H9 (cell line): ENCODE results near the gene CSNK1E. TPM values are rescaled to one million over a fixed set of nuclear protein-coding genes. Genes with fewer than 3 reads are reported as not detected.
A peak's percentile ranks its signal among the peaks of the same experiment; 100 is the strongest.

Experiments used
- DNase-seq: peaks from one replicate; pipeline ENCODE4 v3.0.0-alpha.2; 2017
- H2AFZ ChIP-seq: one replicate; pipeline ENCODE4 v1.6.1; 2013; ENCODE audit warnings: mild to moderate bottlenecking, low read length, control low read depth, moderate library complexity
- H2AK5ac ChIP-seq: 2 replicates; pipeline ENCODE4 v1.6.1; 2013; ENCODE audit warnings: low read length, control low read depth, mixed read lengths; ENCODE audit not compliant: insufficient read length
- H2BK120ac ChIP-seq: one replicate; pipeline ENCODE4 v1.6.1; 2013; ENCODE audit warnings: low read depth, mild to moderate bottlenecking, low read length, control low read depth, inconsistent platforms; ENCODE audit not compliant: poor library complexity, severe bottlenecking
- H2BK12ac ChIP-seq: 2 replicates; pipeline ENCODE4 v1.6.1; 2013; ENCODE audit warnings: low read length, control low read depth, mixed read lengths, low read depth; ENCODE audit not compliant: insufficient read length
- H2BK15ac ChIP-seq: 2 replicates; pipeline ENCODE4 v1.6.1; 2013; ENCODE audit warnings: low read depth, low read length, control low read depth
- H2BK20ac ChIP-seq: one replicate; pipeline ENCODE4 v1.6.1; 2013; ENCODE audit warnings: low read depth, mild to moderate bottlenecking, low read length, control low read depth, inconsistent platforms; ENCODE audit not compliant: poor library complexity, severe bottlenecking
- H2BK5ac ChIP-seq: 2 replicates; pipeline ENCODE4 v1.6.1; 2013; ENCODE audit warnings: low read length, control low read depth, mixed read lengths; ENCODE audit not compliant: insufficient read length
- H3K14ac ChIP-seq: 2 replicates; pipeline ENCODE4 v1.6.1; 2013; ENCODE audit warnings: low read length, control low read depth; ENCODE audit not compliant: insufficient read depth
- H3K18ac ChIP-seq: 2 replicates; pipeline ENCODE4 v1.6.1; 2013; ENCODE audit warnings: low read depth, mild to moderate bottlenecking, mixed read lengths, low read length, control low read depth; ENCODE audit not compliant: insufficient read length
- H3K23ac ChIP-seq: 2 replicates; pipeline ENCODE4 v1.6.1; 2013; ENCODE audit warnings: low read length, control low read depth, mixed read lengths, low read depth; ENCODE audit not compliant: insufficient read length
- H3K23me2 ChIP-seq: 2 replicates; pipeline ENCODE4 v1.6.1; 2013; ENCODE audit warnings: low read depth, mild to moderate bottlenecking, mixed read lengths, low read length, control low read depth; ENCODE audit not compliant: insufficient read length, poor library complexity, severe bottlenecking
- H3K27ac ChIP-seq: 2 replicates; pipeline ENCODE4 v1.5.1; 2013; ENCODE audit warnings: low read length, control low read depth, mixed read lengths, low read depth; ENCODE audit not compliant: insufficient read length
- H3K27me3 ChIP-seq: 2 replicates; pipeline ENCODE4 v1.6.1; 2013; ENCODE audit warnings: low read length, control low read depth, inconsistent platforms; ENCODE audit not compliant: insufficient read depth
- H3K4ac ChIP-seq: 2 replicates; pipeline ENCODE4 v1.6.1; 2013; ENCODE audit warnings: low read depth, mild to moderate bottlenecking, control low read depth, inconsistent platforms, low read length, moderate library complexity
- H3K4me1 ChIP-seq: 2 replicates; pipeline ENCODE4 v1.6.1; 2013; ENCODE audit warnings: low read length, control low read depth, inconsistent platforms; ENCODE audit not compliant: insufficient read depth
- H3K4me2 ChIP-seq: 2 replicates; pipeline ENCODE4 v1.6.1; 2013; ENCODE audit warnings: low read length, control low read depth, mixed read lengths; ENCODE audit not compliant: insufficient read length, insufficient read depth
- H3K56ac ChIP-seq: 2 replicates; pipeline ENCODE4 v1.6.1; 2013; ENCODE audit warnings: low read depth, mild to moderate bottlenecking, mixed read lengths, low read length, control low read depth; ENCODE audit not compliant: insufficient read length
- H3K79me1 ChIP-seq: 2 replicates; pipeline ENCODE4 v1.6.1; 2013; ENCODE audit warnings: low read depth, mild to moderate bottlenecking, moderate library complexity, low read length, control low read depth, inconsistent platforms; ENCODE audit not compliant: insufficient read depth, poor library complexity, severe bottlenecking
- H3K79me2 ChIP-seq: 2 replicates; pipeline ENCODE4 v1.6.1; 2013; ENCODE audit warnings: low read length, control low read depth, inconsistent platforms; ENCODE audit not compliant: insufficient read depth
- H3K9ac ChIP-seq: 2 replicates; pipeline ENCODE4 v1.6.1; 2013; ENCODE audit warnings: low read length, control low read depth, mixed read lengths; ENCODE audit not compliant: insufficient read length; ENCODE audit errors: extremely low read depth
- H3K9me3 ChIP-seq: one replicate; pipeline ENCODE4 v1.6.1; 2013; ENCODE audit warnings: low read depth, low read length, inconsistent platforms; ENCODE audit not compliant: control insufficient read depth
- H3T11ph ChIP-seq: one replicate; pipeline ENCODE4 v1.6.1; 2013; ENCODE audit warnings: mild to moderate bottlenecking, low read length, control low read depth, inconsistent platforms
- H4K20me1 ChIP-seq: one replicate; pipeline ENCODE4 v1.6.1; 2013; ENCODE audit not compliant: control insufficient read depth, insufficient read length, insufficient read depth
- H4K5ac ChIP-seq: 2 replicates; pipeline ENCODE4 v1.6.1; 2013; ENCODE audit warnings: low read depth, mild to moderate bottlenecking, mixed read lengths, low read length, control low read depth; ENCODE audit not compliant: insufficient read length
- H4K8ac ChIP-seq: replicated peaks from 2 replicates; pipeline ENCODE4 v1.6.1; 2013; ENCODE audit warnings: low read length, control low read depth, mixed read lengths, low read depth; ENCODE audit not compliant: insufficient read length
- H4K91ac ChIP-seq: 2 replicates; pipeline ENCODE4 v1.6.1; 2013; ENCODE audit warnings: low read depth, mild to moderate bottlenecking, moderate library complexity, mixed read lengths, low read length, control low read depth; ENCODE audit not compliant: insufficient read length
- H3K27ac Mint-ChIP-seq, 3 experiments: 2 replicates in 2 of 3; 3 replicates in 1 of 3; pipeline ENCODE4 v1.8.0; 2020 to 2021; ENCODE audit warnings: mixed read lengths in 3 of 3, mild to moderate bottlenecking in 1 of 3, moderate library complexity in 1 of 3
- H3K27me3 Mint-ChIP-seq: 2 replicates; pipeline ENCODE4 v1.8.0; 2021; ENCODE audit warnings: low read depth, mild to moderate bottlenecking, moderate library complexity, mixed read lengths
- H3K36me3 Mint-ChIP-seq, 3 experiments: 2 replicates in 2 of 3; 3 replicates in 1 of 3; pipeline ENCODE4 v1.8.0; 2020 to 2021; ENCODE audit warnings: low read depth in 3 of 3, mixed read lengths in 3 of 3; ENCODE audit not compliant: insufficient read depth in 1 of 3
- H3K4me1 Mint-ChIP-seq, 2 experiments: 2 replicates each; pipeline ENCODE4 v1.8.0; 2020; ENCODE audit warnings: mixed read lengths in 2 of 2
- H3K4me3 Mint-ChIP-seq, 2 experiments: 2 replicates in 1 of 2; 3 replicates in 1 of 2; pipeline ENCODE4 v1.8.0; 2020 to 2021; ENCODE audit warnings: mild to moderate bottlenecking in 2 of 2, mixed read lengths in 2 of 2, moderate library complexity in 1 of 2
- H3K9me3 Mint-ChIP-seq, 2 experiments: 2 replicates in 1 of 2; 3 replicates in 1 of 2; pipeline ENCODE4 v1.8.0; 2020; ENCODE audit warnings: mild to moderate bottlenecking in 2 of 2, mixed read lengths in 2 of 2, moderate library complexity in 1 of 2
- WGBS: extraction: QIAGEN DNeasy Blood & Tissue Kit; methylation state at CpG from one replicate; pipeline ENCODE4 v1.1.7; 2013; ENCODE audit warnings: missing lambda C conversion rate, low lambda C conversion rate, mixed read lengths; ENCODE audit not compliant: insufficient read length; ENCODE audit errors: extremely low coverage; 5-methylcytosine and 5-hydroxymethylcytosine counted together
- total RNA-seq: library from RNA; stranded (reverse); gene quantifications from 2 replicates; pipeline ENCODE4 v1.2.1, GENCODE V29; 2021
- TF ChIP-seq, protein P1 (sequence below): fragments of 200-600 bp; sonication (generic); conservative IDR thresholded peaks from 3 replicates; pipeline ENCODE4 v1.8.0; 2021; ENCODE audit warnings: antibody characterized with exemption, mild to moderate bottlenecking

Gene CSNK1E
- total RNA-seq, 1 experiment from 2014 or later, result 236 TPM

DNA sequence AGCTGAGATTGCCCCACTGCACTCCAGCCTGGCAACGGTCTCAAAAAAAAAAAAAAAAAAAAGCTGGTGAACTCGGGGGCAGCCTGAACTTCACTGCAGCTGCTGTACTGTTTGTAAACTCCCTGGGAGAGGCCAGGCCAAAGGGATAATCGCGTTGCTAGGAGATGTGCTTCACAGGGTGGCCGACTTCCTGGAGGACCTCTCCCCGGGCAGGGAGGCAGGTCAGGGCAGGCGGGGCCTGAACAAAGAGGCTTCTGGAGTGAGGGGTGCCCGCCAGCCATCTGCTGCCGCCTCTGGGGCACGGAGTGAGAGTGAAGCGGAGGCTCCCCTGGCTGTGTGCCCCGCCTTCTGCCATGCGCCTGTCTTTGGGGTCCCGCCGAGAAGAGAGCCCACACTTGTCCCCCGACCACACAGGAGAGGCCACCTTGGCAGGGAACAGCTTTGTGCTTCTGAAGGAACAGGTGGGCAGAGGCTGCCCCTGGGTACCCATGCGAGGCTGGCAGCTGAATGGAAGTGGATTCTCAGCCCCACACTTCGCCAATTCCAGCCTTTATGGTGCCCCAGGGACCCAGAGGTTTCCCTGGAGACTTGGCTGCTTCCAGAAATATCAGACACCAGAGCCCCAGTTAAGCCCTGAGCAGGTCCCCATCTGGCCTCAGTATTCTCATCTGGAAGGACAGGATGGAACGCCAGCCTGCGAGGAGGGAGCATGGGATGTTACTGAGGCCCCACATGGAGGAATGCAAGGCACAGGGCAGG is 74.0 kb downstream of the CSNK1E start:
- no peak overlapping the region; a peak in 1 of 5 replicates for H3K4me3 Mint-ChIP-seq

More for the DNA sequence above, 74.0 kb downstream of the CSNK1E start:
- H3K18ac ChIP-seq, result no peak overlapping the region
- no peak overlapping the region for H2AFZ ChIP-seq
- H3K14ac ChIP-seq, result no peak overlapping the region
- TF ChIP-seq, protein P1, sequence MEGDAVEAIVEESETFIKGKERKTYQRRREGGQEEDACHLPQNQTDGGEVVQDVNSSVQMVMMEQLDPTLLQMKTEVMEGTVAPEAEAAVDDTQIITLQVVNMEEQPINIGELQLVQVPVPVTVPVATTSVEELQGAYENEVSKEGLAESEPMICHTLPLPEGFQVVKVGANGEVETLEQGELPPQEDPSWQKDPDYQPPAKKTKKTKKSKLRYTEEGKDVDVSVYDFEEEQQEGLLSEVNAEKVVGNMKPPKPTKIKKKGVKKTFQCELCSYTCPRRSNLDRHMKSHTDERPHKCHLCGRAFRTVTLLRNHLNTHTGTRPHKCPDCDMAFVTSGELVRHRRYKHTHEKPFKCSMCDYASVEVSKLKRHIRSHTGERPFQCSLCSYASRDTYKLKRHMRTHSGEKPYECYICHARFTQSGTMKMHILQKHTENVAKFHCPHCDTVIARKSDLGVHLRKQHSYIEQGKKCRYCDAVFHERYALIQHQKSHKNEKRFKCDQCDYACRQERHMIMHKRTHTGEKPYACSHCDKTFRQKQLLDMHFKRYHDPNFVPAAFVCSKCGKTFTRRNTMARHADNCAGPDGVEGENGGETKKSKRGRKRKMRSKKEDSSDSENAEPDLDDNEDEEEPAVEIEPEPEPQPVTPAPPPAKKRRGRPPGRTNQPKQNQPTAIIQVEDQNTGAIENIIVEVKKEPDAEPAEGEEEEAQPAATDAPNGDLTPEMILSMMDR, result no peak
- no peak overlapping the region for H2AK5ac ChIP-seq
- H3K27me3 ChIP-seq, result no peaks in the 10 kb centered on the region
- Mint-ChIP-seq H3K4me1 (peaks cover 23 to 45% of the 10 kb centered on the region in 2 experiments), H3K27ac (peak overlapping the region; percentile 44 to 93 (median 89); a peak in 6 of 7 replicates), H3K27me3 (no peaks in the 10 kb centered on the region), H3K9me3 (no peaks in the 10 kb centered on the region; a peak in 1 of 5 replicates), H3K36me3 (peaks cover 15 to 36% (median 33%) of the 10 kb centered on the region in 3 experiments; a peak in 6 of 7 replicates)
- no peak overlapping the region for H4K8ac ChIP-seq
- no peak overlapping the region for H3K4me2 ChIP-seq
- H3K4ac ChIP-seq, result no peak overlapping the region
- H3K23me2 ChIP-seq, result no peaks in the 10 kb centered on the region
- H2BK120ac ChIP-seq, result no peak overlapping the region
- H3K56ac ChIP-seq, result no peak overlapping the region
- no peak overlapping the region for H3K9ac ChIP-seq
- H3K79me2 ChIP-seq, result no peaks in the 10 kb centered on the region
- H4K5ac ChIP-seq, result no peak overlapping the region
- H3K23ac ChIP-seq, result no peak overlapping the region
- no peaks in the 10 kb centered on the region for H3K9me3 ChIP-seq
- H2BK15ac ChIP-seq, result no peak overlapping the region
- H2BK20ac ChIP-seq, result no peak overlapping the region
- DNase-seq, result no peak
- no peak overlapping the region for H4K91ac ChIP-seq
- no peak overlapping the region for H2BK12ac ChIP-seq
- no CpG with 5 or more reads among the region's 20 CpGs for WGBS
- H3K27ac ChIP-seq, result no peak overlapping the region
- no peaks in the 10 kb centered on the region for H3K79me1 ChIP-seq
- no peaks in the 10 kb centered on the region for H3K4me1 ChIP-seq
- no peak overlapping the region for H2BK5ac ChIP-seq
- no peak overlapping the region for H3T11ph ChIP-seq
- no peaks in the 10 kb centered on the region for H4K20me1 ChIP-seq
